ENCODE results near the gene G0S2.

Gene G0S2

GRCh38 chr1:209634005-209634737 lies 41.0 kb upstream of the G0S2 start:
- no peak overlapping the region for H3K27ac ChIP-seq (ENCODE audit: low read depth, low read length)
- H3K4me1 ChIP-seq (ENCODE audit: control insufficient read depth, insufficient read depth, low read length, unreplicated experiment): peaks cover 8% of the 10 kb centered on the region
- H2AFZ ChIP-seq (ENCODE audit: low read length, unreplicated experiment): no peak overlapping the region
- H3K4me3 ChIP-seq (ENCODE audit: low read depth, low read length): no peak overlapping the region
- no peaks in the 10 kb centered on the region for H3K36me3 ChIP-seq (ENCODE audit: insufficient read depth, low read length)
- H3K27me3 ChIP-seq (ENCODE audit: insufficient read depth, low read length): no peaks in the 10 kb centered on the region
- H3K79me2 ChIP-seq (ENCODE audit: control insufficient read depth, insufficient read depth, low read length, unreplicated experiment): no peaks in the 10 kb centered on the region

GRCh38 chr1:209635850-209636249 lies 39.4 kb upstream of the G0S2 start:
- no peaks in the 10 kb centered on the region for H3K79me2 ChIP-seq (ENCODE audit: control insufficient read depth, insufficient read depth, low read length, unreplicated experiment)
- no peaks in the 10 kb centered on the region for H3K36me3 ChIP-seq (ENCODE audit: insufficient read depth, low read length)
- H3K4me1 ChIP-seq (ENCODE audit: control insufficient read depth, insufficient read depth, low read length, unreplicated experiment): peaks cover 8% of the 10 kb centered on the region
- H3K27ac ChIP-seq (ENCODE audit: low read depth, low read length): no peak overlapping the region
- no peak overlapping the region for H3K4me3 ChIP-seq (ENCODE audit: low read depth, low read length)
- no peak overlapping the region for H2AFZ ChIP-seq (ENCODE audit: low read length, unreplicated experiment)
- H3K27me3 ChIP-seq (ENCODE audit: insufficient read depth, low read length): no peaks in the 10 kb centered on the region

- peaks cover 9% of the 10 kb centered on the region for H3K4me1 ChIP-seq (ENCODE audit: control insufficient read depth, insufficient read depth, low read length, unreplicated experiment)
- no peaks in the 10 kb centered on the region for H3K36me3 ChIP-seq (ENCODE audit: insufficient read depth, low read length)
- H2AFZ ChIP-seq (ENCODE audit: low read length, unreplicated experiment): no peak overlapping the region
- H3K27me3 ChIP-seq (ENCODE audit: insufficient read depth, low read length): no peaks in the 10 kb centered on the region
- H3K4me3 ChIP-seq (ENCODE audit: low read depth, low read length): no peak overlapping the region
- no peak overlapping the region for H3K27ac ChIP-seq (ENCODE audit: low read depth, low read length)
- H3K79me2 ChIP-seq (ENCODE audit: control insufficient read depth, insufficient read depth, low read length, unreplicated experiment): no peaks in the 10 kb centered on the region
These were observed 33.4 kb upstream of the G0S2 start for GRCh38 chr1:209641832-209642172.

GRCh38 chr1:209642816-209643215 lies 32.4 kb upstream of the G0S2 start:
- H3K27me3 ChIP-seq (ENCODE audit: insufficient read depth, low read length): no peaks in the 10 kb centered on the region
- H3K36me3 ChIP-seq (ENCODE audit: insufficient read depth, low read length): no peaks in the 10 kb centered on the region
- H3K4me1 ChIP-seq (ENCODE audit: control insufficient read depth, insufficient read depth, low read length, unreplicated experiment): peaks cover 17% of the 10 kb centered on the region
- no peaks in the 10 kb centered on the region for H3K79me2 ChIP-seq (ENCODE audit: control insufficient read depth, insufficient read depth, low read length, unreplicated experiment)
- H3K4me3 ChIP-seq (ENCODE audit: low read depth, low read length): no peak overlapping the region
- no peak overlapping the region for H3K27ac ChIP-seq (ENCODE audit: low read depth, low read length)
- no peak overlapping the region for H2AFZ ChIP-seq (ENCODE audit: low read length, unreplicated experiment)

- Histone ChIP-seq H3K36me3 (ENCODE audit: insufficient read depth, low read length) (no peaks in the 10 kb centered on the region), H3K27ac (ENCODE audit: low read depth, low read length) (no peak overlapping the region), H3K27me3 (ENCODE audit: insufficient read depth, low read length) (no peaks in the 10 kb centered on the region), H3K79me2 (ENCODE audit: control insufficient read depth, insufficient read depth, low read length, unreplicated experiment) (no peaks in the 10 kb centered on the region), H3K4me3 (ENCODE audit: low read depth, low read length) (no peak overlapping the region), H3K4me1 (ENCODE audit: control insufficient read depth, insufficient read depth, low read length, unreplicated experiment) (peaks cover 23% of the 10 kb centered on the region), H2AFZ (ENCODE audit: low read length, unreplicated experiment) (no peak overlapping the region)
These were observed 31.8 kb upstream of the G0S2 start for GRCh38 chr1:209643285-209644020.

- Histone ChIP-seq H3K27me3 (ENCODE audit: insufficient read depth, low read length) (no peaks in the 10 kb centered on the region), H2AFZ (ENCODE audit: low read length, unreplicated experiment) (no peak overlapping the region), H3K36me3 (ENCODE audit: insufficient read depth, low read length) (no peaks in the 10 kb centered on the region), H3K27ac (ENCODE audit: low read depth, low read length) (no peak overlapping the region), H3K4me1 (ENCODE audit: control insufficient read depth, insufficient read depth, low read length, unreplicated experiment) (peaks cover 45% of the 10 kb centered on the region), H3K79me2 (ENCODE audit: control insufficient read depth, insufficient read depth, low read length, unreplicated experiment) (no peaks in the 10 kb centered on the region), H3K4me3 (ENCODE audit: low read depth, low read length) (no peak overlapping the region)
These were observed 29.4 kb upstream of the G0S2 start for GRCh38 chr1:209645574-209646452.

- Histone ChIP-seq H3K4me3 (ENCODE audit: low read depth, low read length) (no peak overlapping the region), H3K36me3 (ENCODE audit: insufficient read depth, low read length) (no peaks in the 10 kb centered on the region), H2AFZ (ENCODE audit: low read length, unreplicated experiment) (no peak overlapping the region), H3K27ac (ENCODE audit: low read depth, low read length) (no peak overlapping the region), H3K27me3 (ENCODE audit: insufficient read depth, low read length) (no peaks in the 10 kb centered on the region), H3K79me2 (ENCODE audit: control insufficient read depth, insufficient read depth, low read length, unreplicated experiment) (no peaks in the 10 kb centered on the region), H3K4me1 (ENCODE audit: control insufficient read depth, insufficient read depth, low read length, unreplicated experiment) (peaks cover 53% of the 10 kb centered on the region)
These were observed 28.7 kb upstream of the G0S2 start for GRCh38 chr1:209646558-209646957.

GRCh38 chr1:209647156-209647555 lies 28.1 kb upstream of the G0S2 start:
- Histone ChIP-seq H2AFZ (ENCODE audit: low read length, unreplicated experiment) (no peak overlapping the region), H3K4me3 (ENCODE audit: low read depth, low read length) (no peak overlapping the region), H3K36me3 (ENCODE audit: insufficient read depth, low read length) (no peaks in the 10 kb centered on the region), H3K27me3 (ENCODE audit: insufficient read depth, low read length) (no peaks in the 10 kb centered on the region), H3K27ac (ENCODE audit: low read depth, low read length) (no peak overlapping the region), H3K79me2 (ENCODE audit: control insufficient read depth, insufficient read depth, low read length, unreplicated experiment) (no peaks in the 10 kb centered on the region), H3K4me1 (ENCODE audit: control insufficient read depth, insufficient read depth, low read length, unreplicated experiment) (peaks cover 53% of the 10 kb centered on the region)

GRCh38 chr1:209648346-209648745 lies 26.9 kb upstream of the G0S2 start:
- Histone ChIP-seq H3K4me1 (ENCODE audit: control insufficient read depth, insufficient read depth, low read length, unreplicated experiment) (peaks cover 57% of the 10 kb centered on the region), H3K27me3 (ENCODE audit: insufficient read depth, low read length) (no peaks in the 10 kb centered on the region), H3K36me3 (ENCODE audit: insufficient read depth, low read length) (no peaks in the 10 kb centered on the region), H3K79me2 (ENCODE audit: control insufficient read depth, insufficient read depth, low read length, unreplicated experiment) (no peaks in the 10 kb centered on the region), H3K4me3 (ENCODE audit: low read depth, low read length) (no peak overlapping the region), H2AFZ (ENCODE audit: low read length, unreplicated experiment) (no peak overlapping the region), H3K27ac (ENCODE audit: low read depth, low read length) (0 out of 2 replicates have a peak overlapping the region, but pooled peaks have one; percentile 8)

- H3K4me1 ChIP-seq (ENCODE audit: control insufficient read depth, insufficient read depth, low read length, unreplicated experiment): peaks cover 51% of the 10 kb centered on the region
- no peaks in the 10 kb centered on the region for H3K27me3 ChIP-seq (ENCODE audit: insufficient read depth, low read length)
- H3K4me3 ChIP-seq (ENCODE audit: low read depth, low read length): peak overlapping the region; percentile 59
- H2AFZ ChIP-seq (ENCODE audit: low read length, unreplicated experiment): peak overlapping the region; percentile 84
- no peaks in the 10 kb centered on the region for H3K79me2 ChIP-seq (ENCODE audit: control insufficient read depth, insufficient read depth, low read length, unreplicated experiment)
- H3K36me3 ChIP-seq (ENCODE audit: insufficient read depth, low read length): no peaks in the 10 kb centered on the region
- H3K27ac ChIP-seq (ENCODE audit: low read depth, low read length): peak overlapping the region; percentile 87
These were observed 26.1 kb upstream of the G0S2 start for GRCh38 chr1:209648931-209649776.

Measured in ACC112 (cell line).